Peyer's patch (tissue), 4 donors: ENCODE measurements around the gene MYBBP1A. TPM values are rescaled to one million over a fixed set of nuclear protein-coding genes. Genes with fewer than 3 reads are reported as not detected.

ENCODE experiments used
- DNase-seq, 3 donors: peaks; one replicate each; pipeline ENCODE4 v3.0.0-alpha.2; 2017 to 2019
- H3K27ac ChIP-seq, 4 donors: fragments of 200-600 bp; sonication (generic); one replicate each; pipeline ENCODE4 v1.5.1; 2016 to 2019
- H3K27me3 ChIP-seq, 2 donors: fragments of 200-600 bp; sonication (generic); one replicate each; pipeline ENCODE4 v1.5.1; 2019
- H3K36me3 ChIP-seq, 3 donors: fragments of 200-600 bp; sonication (generic); one replicate each; pipeline ENCODE4 v1.5.1; 2016 to 2019
- H3K4me1 ChIP-seq, 4 donors: fragments of 200-600 bp; sonication (generic); one replicate each; pipeline ENCODE4 v1.5.1; 2016 to 2019
- H3K4me3 ChIP-seq, 4 donors: fragments of 200-600 bp; sonication (generic); 1 replicate in 3 of 4; 2 replicates in 1 of 4; pipeline ENCODE4 v1.5.1; 2016 to 2019; ENCODE audit warnings: mild to moderate bottlenecking in 1 of 4
- H3K9me3 ChIP-seq, 4 donors: fragments of 200-600 bp; sonication (generic); one replicate each; pipeline ENCODE4 v1.5.1; 2016 to 2019; ENCODE audit warnings: mild to moderate bottlenecking in 1 of 4
- CTCF ChIP-seq, 6 experiments: fragments of 450-650 bp in 4 of 6; fragments of 200-600 bp in 2 of 6; sonication (generic) in 1 of 6; IDR thresholded peaks; one replicate each; pipeline ENCODE4 v1.5.1; 2017 to 2019; ENCODE audit warnings: antibody characterized with exemption in 6 of 6, mild to moderate bottlenecking in 3 of 6, moderate library complexity in 1 of 6
- POLR2A ChIP-seq, 2 donors: fragments of 450-650 bp; IDR thresholded peaks; one replicate each; pipeline ENCODE4 v1.5.1; 2017; ENCODE audit warnings: antibody characterized with exemption in 2 of 2, mild to moderate bottlenecking in 2 of 2, moderate library complexity in 2 of 2
- total RNA-seq, 4 donors: library from RNA; depleted of rRNA; stranded (reverse); fragments of >200 nt; gene quantifications; one replicate each; pipeline ENCODE4 v1.1.0, GENCODE V29; 2016

MYBBP1A gene
- total RNA-seq, 4 donors from 2014 or later, result 27.1 to 244 (median 91.2) TPM

DNA sequence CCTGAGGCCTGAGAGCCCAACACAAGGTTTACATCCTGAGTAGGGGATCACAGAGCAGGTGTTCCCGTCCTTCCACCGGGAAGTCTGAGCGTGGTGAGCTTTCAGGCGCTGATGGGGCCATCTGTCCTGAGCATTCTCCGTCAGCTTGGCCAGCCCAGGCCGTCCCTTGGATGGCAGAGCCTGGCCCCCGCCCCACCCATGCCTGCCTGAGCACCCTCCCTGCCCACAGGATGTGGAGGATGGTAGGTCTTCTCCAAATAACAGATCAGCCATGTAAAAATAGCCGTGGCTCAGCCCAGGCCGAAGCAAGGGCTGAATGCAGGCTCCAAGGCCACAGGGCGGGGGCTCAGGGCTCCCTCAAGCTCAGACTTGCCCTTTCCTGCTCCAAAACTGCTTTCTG lies 36.3 kb downstream of the MYBBP1A start:
- DNase-seq, result no peak
- no peaks in the 10 kb centered on the region for H3K27me3 ChIP-seq
- TF ChIP-seq CTCF (IDR thresholded peaks at IDR 0.05), result no peak
- peaks cover 3 to 6% (median 4%) of the 10 kb centered on the region in 4 donors for H3K4me1 ChIP-seq
- no peak overlapping the region for H3K4me3 ChIP-seq
- peak overlapping the region; percentile 12 to 68 (median 50) for H3K27ac ChIP-seq
- no peaks in the 10 kb centered on the region for H3K36me3 ChIP-seq
- H3K9me3 ChIP-seq, result no peaks in the 10 kb centered on the region

GRCh38 chr17:4516735-4517134 lies 38.4 kb downstream of the MYBBP1A start:
- TF ChIP-seq CTCF (IDR thresholded peaks at IDR 0.05) (no peak), POLR2A (IDR thresholded peaks at IDR 0.05) (no peak)
- no peak overlapping the region for H3K4me3 ChIP-seq
- no peak for DNase-seq
- H3K27ac ChIP-seq, result peak overlapping the region in 1 of 4 donors; percentile 18
- H3K9me3 ChIP-seq, result no peaks in the 10 kb centered on the region
- H3K36me3 ChIP-seq, result no peaks in the 10 kb centered on the region
- peaks cover 3 to 6% (median 4%) of the 10 kb centered on the region in 4 donors for H3K4me1 ChIP-seq
- H3K27me3 ChIP-seq, result no peaks in the 10 kb centered on the region

DNA sequence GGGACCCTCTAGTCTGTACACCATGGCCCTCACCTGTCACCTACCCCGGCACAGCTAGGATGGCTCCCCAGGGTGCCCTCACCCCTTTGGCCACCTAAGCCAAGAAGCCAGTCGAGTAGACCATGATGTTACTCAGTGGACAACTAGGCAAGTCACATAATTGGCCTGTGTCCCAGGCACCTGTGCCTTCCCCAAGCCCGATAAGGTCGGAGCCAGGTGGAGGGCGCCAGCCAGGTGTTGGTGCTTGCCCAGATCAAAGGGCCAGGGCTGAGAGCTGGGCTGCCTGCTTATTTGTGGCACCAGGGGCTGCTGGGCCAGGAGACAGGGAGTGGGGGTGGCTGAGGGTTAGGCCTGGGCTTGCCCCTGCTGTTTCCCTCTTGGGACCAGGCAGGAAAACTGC lies 39.7 kb downstream of the MYBBP1A start:
- peaks cover 3 to 6% (median 4%) of the 10 kb centered on the region in 4 donors for H3K4me1 ChIP-seq
- DNase-seq, result no peak
- TF ChIP-seq POLR2A (IDR thresholded peaks at IDR 0.05) (no peak), CTCF (IDR thresholded peaks at IDR 0.05) (no peak)

DNA sequence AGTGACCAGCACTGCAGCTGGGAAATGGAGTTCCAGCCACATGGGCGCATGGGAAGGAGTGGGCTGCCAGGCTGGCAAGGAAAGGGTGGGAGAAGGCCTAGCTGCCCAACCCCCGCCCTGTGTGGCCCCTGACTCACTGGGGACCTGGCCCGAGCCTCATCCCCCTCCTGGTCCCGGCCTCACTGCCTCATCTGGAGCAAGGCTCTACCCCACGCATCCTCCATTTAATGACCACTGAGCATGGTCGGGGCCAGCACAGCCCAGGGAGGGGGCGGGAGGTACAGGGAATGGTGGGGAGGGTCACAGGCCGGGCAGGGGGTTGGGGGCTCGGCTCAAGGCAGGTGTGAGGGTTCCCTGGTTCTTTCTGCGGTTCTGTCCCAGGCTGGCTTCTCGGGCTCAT lies 40.4 kb downstream of the MYBBP1A start:
- Histone ChIP-seq H3K4me1 (peaks cover under 1 to 6% (median 4%) of the 10 kb centered on the region in 4 donors), H3K27me3 (no peaks in the 10 kb centered on the region), H3K27ac (no peak overlapping the region), H3K36me3 (no peaks in the 10 kb centered on the region), H3K9me3 (no peaks in the 10 kb centered on the region), H3K4me3 (no peak overlapping the region)
- TF ChIP-seq POLR2A (IDR thresholded peaks at IDR 0.05) (no peak), CTCF (IDR thresholded peaks at IDR 0.05) (no peak)
- DNase-seq, result no peak

More for the DNA sequence above, 39.7 kb downstream of the MYBBP1A start:
- Histone ChIP-seq H3K4me3 (no peak overlapping the region), H3K27ac (no peak overlapping the region), H3K27me3 (no peaks in the 10 kb centered on the region), H3K36me3 (no peaks in the 10 kb centered on the region), H3K9me3 (no peaks in the 10 kb centered on the region)

GRCh38 chr17:4514206-4514605 lies 41.0 kb downstream of the MYBBP1A start:
- Histone ChIP-seq H3K4me1 (peaks cover 0 to 6% (median 4%) of the 10 kb centered on the region in 4 donors), H3K9me3 (no peaks in the 10 kb centered on the region)

More at GRCh38 chr17:4514206-4514605, 41.0 kb downstream of the MYBBP1A start:
- TF ChIP-seq CTCF (IDR thresholded peaks at IDR 0.05), result no peak
- no peak for TF ChIP-seq POLR2A (IDR thresholded peaks at IDR 0.05)
- Histone ChIP-seq H3K4me3 (no peak overlapping the region), H3K27me3 (no peaks in the 10 kb centered on the region), H3K36me3 (no peaks in the 10 kb centered on the region), H3K27ac (no peak overlapping the region)
- no peak for DNase-seq
